HEK293 (cell line): Measurements from ENCODE around the gene SAMD1.

Experiments
- CTCF ChIP-seq: fragments of 450-650 bp; formaldehyde crosslinking; IDR thresholded peaks from 2 replicates; pipeline ENCODE4 v1.5.1; 2016; ENCODE audit warnings: missing biosample characterization, missing genetic modification characterization
- GLIS2 ChIP-seq: fragments of 450-650 bp; formaldehyde crosslinking; IDR thresholded peaks from 2 replicates; pipeline ENCODE4 v1.5.1; 2016; ENCODE audit warnings: missing biosample characterization, missing genetic modification characterization
- ZBTB1 ChIP-seq: fragments of 450-650 bp; formaldehyde crosslinking; IDR thresholded peaks from 2 replicates; pipeline ENCODE4 v1.5.1; 2016; ENCODE audit warnings: missing biosample characterization, missing genetic modification characterization
- ZNF138 ChIP-seq: fragments of 450-650 bp; formaldehyde crosslinking; IDR thresholded peaks from 2 replicates; pipeline ENCODE4 v1.5.1; 2016; ENCODE audit warnings: missing biosample characterization, missing genetic modification characterization, borderline replicate concordance
- ZNF558 ChIP-seq: fragments of 450-650 bp; formaldehyde crosslinking; IDR thresholded peaks from 2 replicates; pipeline ENCODE4 v1.5.1; 2016; ENCODE audit warnings: missing biosample characterization, missing genetic modification characterization
- ZNF670 ChIP-seq: fragments of 450-650 bp; formaldehyde crosslinking; IDR thresholded peaks from 2 replicates; pipeline ENCODE4 v1.5.1; 2016; ENCODE audit warnings: missing biosample characterization, missing genetic modification characterization, low read depth
- ZNF701 ChIP-seq: fragments of 450-650 bp; formaldehyde crosslinking; IDR thresholded peaks from 2 replicates; pipeline ENCODE4 v1.5.1; 2016; ENCODE audit warnings: missing biosample characterization, missing genetic modification characterization
- TF ChIP-seq, protein P1 (sequence below): fragments of 450-650 bp; formaldehyde crosslinking; IDR thresholded peaks from 2 replicates; pipeline ENCODE4 v1.5.1; 2016; ENCODE audit warnings: missing biosample characterization, missing genetic modification characterization, low read depth

DNA sequence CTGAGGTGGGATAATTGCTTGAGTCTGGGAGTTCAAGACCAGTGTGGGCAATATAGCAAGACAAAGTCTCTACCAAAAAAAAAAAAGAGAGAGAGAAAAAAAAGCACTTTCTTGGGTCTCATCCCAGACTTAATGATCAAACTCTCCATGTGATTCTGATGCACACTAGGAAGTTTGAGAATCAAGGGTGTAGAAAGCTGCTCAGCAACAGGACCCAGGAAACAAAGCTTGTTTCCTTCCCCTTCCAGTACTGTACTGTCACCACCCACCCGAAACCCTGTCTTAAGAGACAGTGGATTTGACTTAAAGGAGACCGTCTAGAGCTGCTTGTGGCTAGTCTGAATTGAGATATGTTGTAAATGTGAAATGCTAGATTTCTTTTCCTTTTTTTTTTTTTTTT is 12.1 kb downstream of the SAMD1 start:
- no peak for TF ChIP-seq CTCF (tag by site-specific recombination)
- no peak for TF ChIP-seq ZBTB1
- no peak for TF ChIP-seq ZNF701 (tag by site-specific recombination)
- no peak for TF ChIP-seq ZNF558 (tag by site-specific recombination)
- TF ChIP-seq, protein P1, sequence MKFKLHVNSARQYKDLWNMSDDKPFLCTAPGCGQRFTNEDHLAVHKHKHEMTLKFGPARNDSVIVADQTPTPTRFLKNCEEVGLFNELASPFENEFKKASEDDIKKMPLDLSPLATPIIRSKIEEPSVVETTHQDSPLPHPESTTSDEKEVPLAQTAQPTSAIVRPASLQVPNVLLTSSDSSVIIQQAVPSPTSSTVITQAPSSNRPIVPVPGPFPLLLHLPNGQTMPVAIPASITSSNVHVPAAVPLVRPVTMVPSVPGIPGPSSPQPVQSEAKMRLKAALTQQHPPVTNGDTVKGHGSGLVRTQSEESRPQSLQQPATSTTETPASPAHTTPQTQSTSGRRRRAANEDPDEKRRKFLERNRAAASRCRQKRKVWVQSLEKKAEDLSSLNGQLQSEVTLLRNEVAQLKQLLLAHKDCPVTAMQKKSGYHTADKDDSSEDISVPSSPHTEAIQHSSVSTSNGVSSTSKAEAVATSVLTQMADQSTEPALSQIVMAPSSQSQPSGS (tag by site-specific recombination) = no peak
- TF ChIP-seq ZNF138 = no peak
- TF ChIP-seq GLIS2 (tag by site-specific recombination) = no peak
- TF ChIP-seq ZNF670 (tag by site-specific recombination) = no peak
